ENCODE results near the gene CPNE9.

DNA sequence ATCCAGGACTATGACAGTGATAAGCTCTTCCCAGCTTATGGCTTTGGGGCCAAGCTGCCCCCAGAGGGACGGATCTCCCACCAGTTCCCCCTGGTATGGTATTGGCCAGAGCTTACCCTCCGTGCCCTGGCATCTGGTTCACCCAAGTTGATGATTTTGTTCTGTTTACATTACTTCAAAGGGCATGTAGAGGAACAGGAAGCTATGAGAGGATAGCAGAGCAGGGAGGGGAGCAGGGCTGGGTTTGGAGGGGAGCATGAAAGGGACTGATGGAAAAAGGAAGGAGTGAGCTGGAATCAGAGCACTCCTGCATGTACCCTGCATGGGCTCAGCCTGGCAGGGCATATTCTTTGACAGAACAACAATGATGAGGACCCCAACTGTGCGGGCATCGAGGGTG, 14.5 kb downstream of the CPNE9 start:
- TF ChIP-seq OSR1 (CRISPR knock-in tag; IDR thresholded peaks at IDR 0.05) = no peak
- TF ChIP-seq CSDC2 (CRISPR knock-in tag; IDR thresholded peaks at IDR 0.05) = no peak
- TF ChIP-seq, protein P1, sequence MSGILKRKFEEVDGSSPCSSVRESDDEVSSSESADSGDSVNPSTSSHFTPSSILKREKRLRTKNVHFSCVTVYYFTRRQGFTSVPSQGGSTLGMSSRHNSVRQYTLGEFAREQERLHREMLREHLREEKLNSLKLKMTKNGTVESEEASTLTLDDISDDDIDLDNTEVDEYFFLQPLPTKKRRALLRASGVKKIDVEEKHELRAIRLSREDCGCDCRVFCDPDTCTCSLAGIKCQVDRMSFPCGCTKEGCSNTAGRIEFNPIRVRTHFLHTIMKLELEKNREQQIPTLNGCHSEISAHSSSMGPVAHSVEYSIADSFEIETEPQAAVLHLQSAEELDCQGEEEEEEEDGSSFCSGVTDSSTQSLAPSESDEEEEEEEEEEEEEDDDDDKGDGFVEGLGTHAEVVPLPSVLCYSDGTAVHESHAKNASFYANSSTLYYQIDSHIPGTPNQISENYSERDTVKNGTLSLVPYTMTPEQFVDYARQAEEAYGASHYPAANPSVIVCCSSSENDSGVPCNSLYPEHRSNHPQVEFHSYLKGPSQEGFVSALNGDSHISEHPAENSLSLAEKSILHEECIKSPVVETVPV (CRISPR knock-in tag; IDR thresholded peaks at IDR 0.05) = no peak
- TF ChIP-seq, protein P2, sequence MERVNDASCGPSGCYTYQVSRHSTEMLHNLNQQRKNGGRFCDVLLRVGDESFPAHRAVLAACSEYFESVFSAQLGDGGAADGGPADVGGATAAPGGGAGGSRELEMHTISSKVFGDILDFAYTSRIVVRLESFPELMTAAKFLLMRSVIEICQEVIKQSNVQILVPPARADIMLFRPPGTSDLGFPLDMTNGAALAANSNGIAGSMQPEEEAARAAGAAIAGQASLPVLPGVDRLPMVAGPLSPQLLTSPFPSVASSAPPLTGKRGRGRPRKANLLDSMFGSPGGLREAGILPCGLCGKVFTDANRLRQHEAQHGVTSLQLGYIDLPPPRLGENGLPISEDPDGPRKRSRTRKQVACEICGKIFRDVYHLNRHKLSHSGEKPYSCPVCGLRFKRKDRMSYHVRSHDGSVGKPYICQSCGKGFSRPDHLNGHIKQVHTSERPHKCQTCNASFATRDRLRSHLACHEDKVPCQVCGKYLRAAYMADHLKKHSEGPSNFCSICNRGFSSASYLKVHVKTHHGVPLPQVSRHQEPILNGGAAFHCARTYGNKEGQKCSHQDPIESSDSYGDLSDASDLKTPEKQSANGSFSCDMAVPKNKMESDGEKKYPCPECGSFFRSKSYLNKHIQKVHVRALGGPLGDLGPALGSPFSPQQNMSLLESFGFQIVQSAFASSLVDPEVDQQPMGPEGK (CRISPR knock-in tag; IDR thresholded peaks at IDR 0.05; ENCODE audit: borderline replicate concordance) = no peak
- TF ChIP-seq, protein P3, sequence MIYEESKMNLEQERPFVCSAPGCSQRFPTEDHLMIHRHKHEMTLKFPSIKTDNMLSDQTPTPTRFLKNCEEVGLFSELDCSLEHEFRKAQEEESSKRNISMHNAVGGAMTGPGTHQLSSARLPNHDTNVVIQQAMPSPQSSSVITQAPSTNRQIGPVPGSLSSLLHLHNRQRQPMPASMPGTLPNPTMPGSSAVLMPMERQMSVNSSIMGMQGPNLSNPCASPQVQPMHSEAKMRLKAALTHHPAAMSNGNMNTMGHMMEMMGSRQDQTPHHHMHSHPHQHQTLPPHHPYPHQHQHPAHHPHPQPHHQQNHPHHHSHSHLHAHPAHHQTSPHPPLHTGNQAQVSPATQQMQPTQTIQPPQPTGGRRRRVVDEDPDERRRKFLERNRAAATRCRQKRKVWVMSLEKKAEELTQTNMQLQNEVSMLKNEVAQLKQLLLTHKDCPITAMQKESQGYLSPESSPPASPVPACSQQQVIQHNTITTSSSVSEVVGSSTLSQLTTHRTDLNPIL (CRISPR knock-in tag; IDR thresholded peaks at IDR 0.05; ENCODE audit: low read depth) = no peak
- no peak for TF ChIP-seq PPARA (CRISPR knock-in tag; IDR thresholded peaks at IDR 0.05; ENCODE audit: borderline replicate concordance)
- no peak for TF ChIP-seq ZFP3 (CRISPR knock-in tag; IDR thresholded peaks at IDR 0.05)
- TF ChIP-seq RARB (CRISPR knock-in tag; IDR thresholded peaks at IDR 0.05) = no peak
- TF ChIP-seq GLIS3 (CRISPR knock-in tag; IDR thresholded peaks at IDR 0.05) = no peak
- TF ChIP-seq, protein P4, sequence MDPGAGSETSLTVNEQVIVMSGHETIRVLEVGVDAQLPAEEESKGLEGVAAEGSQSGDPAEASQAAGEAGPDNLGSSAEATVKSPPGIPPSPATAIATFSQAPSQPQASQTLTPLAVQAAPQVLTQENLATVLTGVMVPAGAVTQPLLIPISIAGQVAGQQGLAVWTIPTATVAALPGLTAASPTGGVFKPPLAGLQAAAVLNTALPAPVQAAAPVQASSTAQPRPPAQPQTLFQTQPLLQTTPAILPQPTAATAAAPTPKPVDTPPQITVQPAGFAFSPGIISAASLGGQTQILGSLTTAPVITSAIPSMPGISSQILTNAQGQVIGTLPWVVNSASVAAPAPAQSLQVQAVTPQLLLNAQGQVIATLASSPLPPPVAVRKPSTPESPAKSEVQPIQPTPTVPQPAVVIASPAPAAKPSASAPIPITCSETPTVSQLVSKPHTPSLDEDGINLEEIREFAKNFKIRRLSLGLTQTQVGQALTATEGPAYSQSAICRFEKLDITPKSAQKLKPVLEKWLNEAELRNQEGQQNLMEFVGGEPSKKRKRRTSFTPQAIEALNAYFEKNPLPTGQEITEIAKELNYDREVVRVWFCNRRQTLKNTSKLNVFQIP (CRISPR knock-in tag; IDR thresholded peaks at IDR 0.05; ENCODE audit: borderline replicate concordance, low read depth) = no peak
- no peak for TF ChIP-seq ESRRG (CRISPR knock-in tag; IDR thresholded peaks at IDR 0.05)

All from SK-N-SH treated with all-trans-retinoic acid at 6 μM for 48 hours (cell line).